ENCODE data around the gene TIAL1.
"Not testable (repeated sequence)": the region's sequence is repeated elsewhere in the genome, so short reads cannot be mapped to it uniquely, and the experiment has no call there.

Gene TIAL1

GRCh38 chr10:119633538-119634218, 36.9 kb upstream of the TIAL1 start:
- Histone ChIP-seq H3K9ac (ENCODE audit: low read depth, low read length) (no peak overlapping the region), H3K27me3 (ENCODE audit: insufficient read depth, low read length) (no peaks in the 10 kb centered on the region), H3K9me3 (ENCODE audit: insufficient read depth, low read depth, low read length) (no peaks in the 10 kb centered on the region), H3K4me1 (ENCODE audit: insufficient read depth, low read length) (no peaks in the 10 kb centered on the region), H3K36me3 (ENCODE audit: insufficient read depth, low read depth, low read length) (no peaks in the 10 kb centered on the region), H3K4me3 (ENCODE audit: low read length) (no peak overlapping the region), H3K27ac (ENCODE audit: low read length) (no peak overlapping the region)

GRCh38 chr10:119630300-119630699, 33.5 kb upstream of the TIAL1 start:
- H3K9ac ChIP-seq (ENCODE audit: low read depth, low read length), result no peak overlapping the region
- H3K9me3 ChIP-seq (ENCODE audit: insufficient read depth, low read depth, low read length), result no peaks in the 10 kb centered on the region
- H3K27ac ChIP-seq (ENCODE audit: low read length), result no peak overlapping the region
- H3K4me3 ChIP-seq (ENCODE audit: low read length), result no peak overlapping the region
- H3K36me3 ChIP-seq (ENCODE audit: insufficient read depth, low read depth, low read length), result no peaks in the 10 kb centered on the region
- no peaks in the 10 kb centered on the region for H3K27me3 ChIP-seq (ENCODE audit: insufficient read depth, low read length)
- no peaks in the 10 kb centered on the region for H3K4me1 ChIP-seq (ENCODE audit: insufficient read depth, low read length)

GRCh38 chr10:119625570-119626280, 29.0 kb upstream of the TIAL1 start:
- Histone ChIP-seq H3K36me3 (ENCODE audit: insufficient read depth, low read depth, low read length) (no peaks in the 10 kb centered on the region), H3K4me3 (ENCODE audit: low read length) (no peak overlapping the region), H3K4me1 (ENCODE audit: insufficient read depth, low read length) (no peaks in the 10 kb centered on the region), H3K27ac (ENCODE audit: low read length) (no peak overlapping the region), H3K9me3 (ENCODE audit: insufficient read depth, low read depth, low read length) (no peaks in the 10 kb centered on the region), H3K27me3 (ENCODE audit: insufficient read depth, low read length) (no peaks in the 10 kb centered on the region), H3K9ac (ENCODE audit: low read depth, low read length) (no peak overlapping the region)

- H3K9ac ChIP-seq (ENCODE audit: low read depth, low read length), result no peak overlapping the region
- H3K9me3 ChIP-seq (ENCODE audit: insufficient read depth, low read depth, low read length), result no peaks in the 10 kb centered on the region
- H3K36me3 ChIP-seq (ENCODE audit: insufficient read depth, low read depth, low read length), result no peaks in the 10 kb centered on the region
- no peak overlapping the region for H3K4me3 ChIP-seq (ENCODE audit: low read length)
- no peak overlapping the region for H3K27ac ChIP-seq (ENCODE audit: low read length)
- no peaks in the 10 kb centered on the region for H3K27me3 ChIP-seq (ENCODE audit: insufficient read depth, low read length)
- H3K4me1 ChIP-seq (ENCODE audit: insufficient read depth, low read length), result no peaks in the 10 kb centered on the region
Measured at GRCh38 chr10:119621078-119621384, 24.3 kb upstream of the TIAL1 start.

- Histone ChIP-seq H3K36me3 (ENCODE audit: insufficient read depth, low read depth, low read length) (no peaks in the 10 kb centered on the region), H3K27me3 (ENCODE audit: insufficient read depth, low read length) (no peaks in the 10 kb centered on the region), H3K4me1 (ENCODE audit: insufficient read depth, low read length) (no peaks in the 10 kb centered on the region), H3K9ac (ENCODE audit: low read depth, low read length) (no peak overlapping the region), H3K9me3 (ENCODE audit: insufficient read depth, low read depth, low read length) (no peaks in the 10 kb centered on the region), H3K27ac (ENCODE audit: low read length) (no peak overlapping the region), H3K4me3 (ENCODE audit: low read length) (no peak overlapping the region)
Measured at GRCh38 chr10:119620241-119621077, 23.7 kb upstream of the TIAL1 start.

GRCh38 chr10:119619811-119620210, 23.0 kb upstream of the TIAL1 start:
- not testable (repeated sequence) for H3K4me3 ChIP-seq (ENCODE audit: low read length); H3K9ac ChIP-seq (ENCODE audit: low read depth, low read length); H3K4me1 ChIP-seq (ENCODE audit: insufficient read depth, low read length); H3K27me3 ChIP-seq (ENCODE audit: insufficient read depth, low read length); H3K36me3 ChIP-seq (ENCODE audit: insufficient read depth, low read depth, low read length); H3K27ac ChIP-seq (ENCODE audit: low read length); H3K9me3 ChIP-seq (ENCODE audit: insufficient read depth, low read depth, low read length)

GRCh38 chr10:119619215-119619614, 22.5 kb upstream of the TIAL1 start:
- Histone ChIP-seq H3K9ac (ENCODE audit: low read depth, low read length) (no peak overlapping the region), H3K27me3 (ENCODE audit: insufficient read depth, low read length) (no peaks in the 10 kb centered on the region), H3K9me3 (ENCODE audit: insufficient read depth, low read depth, low read length) (no peaks in the 10 kb centered on the region), H3K27ac (ENCODE audit: low read length) (no peak overlapping the region), H3K36me3 (ENCODE audit: insufficient read depth, low read depth, low read length) (no peaks in the 10 kb centered on the region), H3K4me1 (ENCODE audit: insufficient read depth, low read length) (no peaks in the 10 kb centered on the region), H3K4me3 (ENCODE audit: low read length) (no peak overlapping the region)

GRCh38 chr10:119616882-119617570, 20.3 kb upstream of the TIAL1 start:
- Histone ChIP-seq H3K9me3 (ENCODE audit: insufficient read depth, low read depth, low read length) (no peaks in the 10 kb centered on the region), H3K9ac (ENCODE audit: low read depth, low read length) (no peak overlapping the region), H3K27me3 (ENCODE audit: insufficient read depth, low read length) (no peaks in the 10 kb centered on the region), H3K4me1 (ENCODE audit: insufficient read depth, low read length) (no peaks in the 10 kb centered on the region), H3K27ac (ENCODE audit: low read length) (no peak overlapping the region), H3K4me3 (ENCODE audit: low read length) (no peak overlapping the region), H3K36me3 (ENCODE audit: insufficient read depth, low read depth, low read length) (no peaks in the 10 kb centered on the region)

- no peaks in the 10 kb centered on the region for H3K27me3 ChIP-seq (ENCODE audit: insufficient read depth, low read length)
- no peaks in the 10 kb centered on the region for H3K4me1 ChIP-seq (ENCODE audit: insufficient read depth, low read length)
- H3K27ac ChIP-seq (ENCODE audit: low read length), result no peak overlapping the region
- H3K4me3 ChIP-seq (ENCODE audit: low read length), result no peak overlapping the region
- H3K9me3 ChIP-seq (ENCODE audit: insufficient read depth, low read depth, low read length), result no peaks in the 10 kb centered on the region
- no peaks in the 10 kb centered on the region for H3K36me3 ChIP-seq (ENCODE audit: insufficient read depth, low read depth, low read length)
- H3K9ac ChIP-seq (ENCODE audit: low read depth, low read length), result no peak overlapping the region
Measured at GRCh38 chr10:119614686-119615085, 17.9 kb upstream of the TIAL1 start.

GRCh38 chr10:119613741-119614140, 17.0 kb upstream of the TIAL1 start:
- H3K4me3 ChIP-seq (ENCODE audit: low read length), result no peak overlapping the region
- H3K9ac ChIP-seq (ENCODE audit: low read depth, low read length), result no peak overlapping the region
- no peak overlapping the region for H3K27ac ChIP-seq (ENCODE audit: low read length)
- no peaks in the 10 kb centered on the region for H3K4me1 ChIP-seq (ENCODE audit: insufficient read depth, low read length)
- H3K27me3 ChIP-seq (ENCODE audit: insufficient read depth, low read length), result peaks cover 4% of the 10 kb centered on the region
- no peaks in the 10 kb centered on the region for H3K36me3 ChIP-seq (ENCODE audit: insufficient read depth, low read depth, low read length)
- H3K9me3 ChIP-seq (ENCODE audit: insufficient read depth, low read depth, low read length), result no peaks in the 10 kb centered on the region

GRCh38 chr10:119611433-119611832, 14.7 kb upstream of the TIAL1 start:
- Histone ChIP-seq H3K36me3 (ENCODE audit: insufficient read depth, low read depth, low read length) (no peaks in the 10 kb centered on the region), H3K27ac (ENCODE audit: low read length) (no peak overlapping the region), H3K9ac (ENCODE audit: low read depth, low read length) (no peak overlapping the region), H3K4me1 (ENCODE audit: insufficient read depth, low read length) (no peaks in the 10 kb centered on the region), H3K9me3 (ENCODE audit: insufficient read depth, low read depth, low read length) (no peaks in the 10 kb centered on the region), H3K27me3 (ENCODE audit: insufficient read depth, low read length) (peaks cover 6% of the 10 kb centered on the region), H3K4me3 (ENCODE audit: low read length) (no peak overlapping the region)
